GM18517 (cell line): Measurements from ENCODE around the gene POLR2M.

Experiments
- ATAC-seq: cut with Tn5 transposase; IDR thresholded peaks from one replicate; pipeline ENCODE4 v1.9.1; 2021; ENCODE audit warnings: mild to moderate bottlenecking, moderate library complexity; ENCODE audit not compliant: unreplicated experiment

The POLR2M gene

DNA sequence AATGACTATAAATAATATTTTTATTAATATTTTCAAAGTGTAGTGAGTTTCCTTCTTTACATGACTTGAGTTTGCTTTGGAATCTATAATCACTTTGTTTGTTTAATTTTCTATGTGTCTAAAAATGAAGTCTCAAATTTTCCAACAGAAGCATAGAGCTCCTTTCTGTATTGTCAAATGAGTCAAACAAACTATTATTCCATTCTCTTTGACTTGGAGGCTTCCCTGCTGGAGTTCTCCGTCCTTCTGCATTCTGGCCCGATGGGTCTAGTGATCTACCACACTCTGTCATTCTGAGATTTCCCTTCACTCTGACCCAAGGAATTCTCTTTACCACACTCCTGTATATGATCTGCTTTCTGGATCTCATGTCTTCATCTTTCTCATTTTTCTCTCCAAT is 30.1 kb downstream of the POLR2M start:
- no peak for ATAC-seq

DNA sequence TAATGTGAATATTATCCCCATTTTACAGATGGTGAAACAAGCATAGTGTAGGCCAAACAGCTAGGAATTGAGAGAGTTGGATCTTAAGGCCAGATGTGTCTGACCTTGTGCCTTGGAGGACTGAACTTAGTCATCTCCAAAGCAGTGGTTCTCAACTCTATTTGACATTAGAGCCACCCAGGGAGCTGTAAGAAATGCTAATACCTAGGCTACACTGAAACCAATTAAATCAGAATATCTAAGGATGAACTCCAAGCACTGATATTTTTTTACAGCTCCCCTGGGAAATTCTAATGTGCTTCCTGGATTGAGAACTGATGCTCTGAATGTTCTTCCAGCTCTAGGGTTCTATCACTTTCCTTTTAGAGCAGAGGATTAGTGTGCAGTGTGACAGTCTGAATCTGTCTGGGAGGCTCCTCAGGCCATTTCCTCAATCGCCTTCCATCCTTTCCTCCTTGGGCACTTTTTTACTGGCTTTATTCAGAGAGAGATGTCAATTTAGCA is 32.3 kb downstream of the POLR2M start:
- ATAC-seq, result no peak

DNA sequence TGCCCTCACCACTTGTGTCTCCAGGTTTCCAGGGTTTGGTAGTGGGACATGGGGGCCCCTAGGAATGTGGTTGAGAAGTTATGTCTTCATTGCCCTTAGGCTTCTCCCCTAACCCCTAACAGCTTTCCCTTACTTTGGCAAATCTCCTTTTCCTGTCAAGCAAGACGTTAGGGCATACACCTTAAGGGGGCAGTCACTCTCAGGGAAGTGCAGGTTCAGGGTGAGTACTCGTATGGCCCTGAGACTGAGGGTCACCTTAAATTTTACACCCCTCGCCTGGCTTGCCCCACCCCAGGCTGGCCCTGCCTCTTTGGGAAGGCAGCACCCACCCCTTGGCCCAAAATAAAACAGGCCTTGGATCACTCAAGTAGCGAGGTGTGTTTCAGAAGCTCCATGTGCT is 33.5 kb downstream of the POLR2M start:
- ATAC-seq, result no peak

DNA sequence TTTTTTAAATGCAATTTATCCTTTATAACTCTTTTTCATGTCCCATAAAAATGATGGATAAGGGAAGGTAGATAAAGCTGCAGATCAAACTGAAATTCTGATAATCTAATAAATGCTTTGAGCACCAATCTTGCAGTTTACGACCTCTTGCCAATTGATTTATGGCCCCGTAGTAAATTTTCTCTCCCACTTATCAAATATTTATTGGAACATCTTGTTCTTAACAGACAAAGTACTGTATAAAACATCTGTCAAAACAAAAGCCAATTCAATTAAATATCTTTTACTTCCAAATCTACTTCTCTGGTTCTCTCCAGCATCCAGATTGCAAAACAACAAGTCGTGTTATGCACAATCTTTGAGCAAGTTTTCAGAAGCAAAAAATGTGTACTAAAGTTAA is 34.6 kb downstream of the POLR2M start:
- no peak for ATAC-seq

DNA sequence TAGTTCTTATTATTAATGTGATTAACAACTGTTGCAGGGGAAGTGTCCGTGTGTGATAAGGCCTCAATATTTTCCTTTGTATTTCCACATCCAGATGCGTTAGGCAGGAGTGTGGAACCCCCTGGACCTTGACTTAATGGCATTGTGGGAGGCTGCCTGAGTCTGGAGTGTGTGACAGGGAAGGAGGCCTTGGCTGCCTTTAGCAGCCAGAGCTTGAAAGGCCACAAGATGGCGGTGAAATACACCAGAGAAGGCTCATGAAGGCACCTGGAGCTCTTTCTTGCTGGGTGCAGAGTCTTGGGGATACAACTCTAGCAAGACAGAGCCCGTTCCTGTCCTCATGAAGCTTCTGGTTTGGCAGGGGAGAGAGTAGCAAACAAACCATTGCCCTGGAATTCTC is 36.9 kb downstream of the POLR2M start:
- ATAC-seq, result no peak

DNA sequence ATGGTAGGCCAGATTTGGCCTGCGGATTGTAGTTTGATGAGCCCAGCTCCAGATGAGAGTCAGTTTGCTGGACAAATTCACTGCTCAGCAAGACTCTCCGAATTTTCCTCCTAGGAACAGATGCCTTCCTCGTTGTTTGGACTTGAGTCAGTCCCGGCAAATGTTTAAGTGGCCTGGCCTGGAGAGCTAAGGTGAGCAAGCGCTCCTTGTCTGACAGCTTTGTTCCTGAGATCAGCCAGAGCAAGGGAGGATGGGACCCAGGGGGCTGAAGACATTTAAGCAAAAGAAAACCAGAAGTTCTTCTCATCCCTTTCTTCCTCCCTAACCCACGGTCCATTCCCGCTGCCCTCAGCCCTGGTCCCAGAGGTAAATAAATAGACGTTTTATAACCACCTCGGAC is 40.3 kb downstream of the POLR2M start:
- ATAC-seq, result no peak

DNA sequence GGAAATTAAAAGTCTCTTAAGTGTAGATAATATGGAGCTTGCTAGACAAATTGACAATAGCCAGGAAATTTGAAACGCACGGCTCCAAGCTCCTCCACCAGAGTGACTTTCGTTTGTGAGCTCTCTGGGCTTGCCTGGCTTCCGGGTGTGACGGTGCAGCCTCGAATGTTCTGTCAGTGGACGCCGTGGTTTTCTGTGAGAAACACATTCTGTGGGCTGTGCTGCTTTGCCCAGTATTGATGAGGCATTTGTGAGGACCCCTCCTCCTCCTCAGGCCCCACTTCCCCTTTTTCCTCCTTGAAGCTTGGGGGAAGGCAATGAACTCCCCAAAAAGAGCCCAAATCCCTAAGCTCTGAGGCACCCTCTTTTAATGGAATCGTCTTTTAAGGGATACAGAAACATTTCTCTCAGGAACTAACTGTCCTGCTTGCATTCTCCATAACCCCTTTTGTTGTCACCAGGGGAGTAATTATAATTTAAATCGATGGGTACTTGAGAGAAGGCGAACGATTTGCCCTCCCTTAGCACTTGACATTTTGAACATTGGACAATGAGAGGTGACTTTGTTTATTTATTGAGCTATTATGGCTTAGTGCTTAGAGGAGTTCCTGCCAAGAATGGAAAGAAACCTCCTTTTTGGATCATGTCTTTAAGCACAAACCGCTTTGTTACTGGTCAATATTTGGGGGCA is 40.8 kb downstream of the POLR2M start:
- ATAC-seq, result no peak

DNA sequence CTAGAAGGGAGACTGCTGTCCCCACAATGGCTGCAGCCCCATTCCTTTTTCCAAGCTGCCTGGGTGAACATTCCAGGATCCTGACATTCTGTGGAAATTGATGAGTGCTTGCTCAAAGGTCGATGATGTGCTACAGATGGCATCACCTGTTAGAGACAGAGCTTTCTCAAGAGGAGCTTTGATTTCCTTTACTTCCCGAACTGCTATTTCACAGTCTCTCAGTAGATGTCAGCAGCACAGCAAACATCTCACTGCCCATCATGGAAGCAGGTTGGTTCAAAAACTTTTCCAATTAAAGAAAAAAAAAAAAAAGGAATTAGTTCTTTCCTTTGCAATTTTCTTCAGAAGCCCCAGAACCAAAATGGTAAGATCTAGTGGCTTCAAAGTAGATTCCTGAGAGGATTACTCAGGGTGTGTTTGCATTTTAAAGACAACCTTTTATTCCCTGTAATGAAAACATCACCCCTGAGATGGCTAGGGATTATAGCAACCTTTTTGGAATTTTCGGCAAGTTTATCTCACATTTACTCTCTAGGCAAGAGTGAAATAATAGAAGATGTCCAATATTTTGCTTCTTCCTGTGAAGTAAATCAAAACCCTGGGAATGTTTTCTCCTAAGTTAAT is 44.8 kb downstream of the POLR2M start:
- ATAC-seq, result no peak

DNA sequence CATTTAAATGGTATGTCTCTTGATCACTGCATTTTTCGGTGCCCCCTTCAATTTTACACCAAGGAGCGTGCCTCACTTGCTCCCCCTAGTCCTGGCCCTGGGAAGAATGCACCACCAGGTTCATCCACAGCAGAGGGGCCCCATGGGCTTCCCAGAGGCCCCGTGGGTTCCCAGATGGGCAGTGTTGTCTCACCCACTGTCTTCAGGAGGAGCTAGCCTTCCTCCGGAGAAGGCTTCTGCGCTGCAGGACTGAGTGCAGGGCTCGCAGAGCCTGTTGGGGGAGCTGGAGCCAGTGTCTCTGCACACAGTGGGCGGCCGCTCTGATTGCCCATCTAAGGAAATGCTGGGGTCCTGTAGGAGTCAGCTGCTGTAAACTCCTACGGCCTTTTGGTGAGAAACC is 45.9 kb downstream of the POLR2M start:
- ATAC-seq, result no peak

DNA sequence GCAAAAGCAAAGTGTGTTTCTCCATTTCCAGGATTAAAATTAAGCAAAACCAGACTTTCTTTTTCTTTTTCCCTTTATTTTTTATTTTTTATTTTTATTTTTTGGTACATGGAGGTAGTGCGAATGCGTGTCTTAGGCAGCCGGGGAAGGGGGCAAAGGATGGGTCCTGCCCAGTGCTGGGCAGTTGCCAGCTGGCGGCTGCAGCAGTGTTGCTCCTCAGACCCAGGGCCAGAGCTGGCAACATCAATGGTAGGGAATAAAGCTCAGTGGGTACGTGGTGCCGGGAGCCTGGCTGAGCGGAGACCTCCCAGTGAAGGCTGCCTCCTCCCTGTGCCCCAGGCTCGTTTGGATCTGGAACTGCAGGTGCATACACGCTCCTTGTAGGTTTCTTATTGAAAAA is 46.3 kb downstream of the POLR2M start:
- no peak for ATAC-seq

DNA sequence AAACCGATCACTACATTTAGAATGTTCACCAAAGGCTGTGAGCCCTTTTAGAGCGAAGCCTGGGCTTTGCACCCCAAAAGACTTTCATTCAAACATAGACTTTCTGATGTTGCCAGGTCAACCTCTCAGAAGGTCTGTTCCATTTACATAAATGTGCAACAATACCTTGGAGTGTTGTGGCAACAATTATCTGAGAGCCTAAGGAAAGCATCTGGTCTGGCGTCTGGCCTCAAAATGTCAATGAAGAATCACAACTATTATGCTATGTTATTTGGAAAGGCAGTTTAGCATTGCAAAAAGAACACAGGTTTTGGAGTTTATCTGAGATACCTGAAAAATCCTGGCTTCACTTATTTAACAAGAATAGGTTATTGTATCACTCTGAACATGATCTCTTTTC is 50.0 kb downstream of the POLR2M start:
- no peak for ATAC-seq

DNA sequence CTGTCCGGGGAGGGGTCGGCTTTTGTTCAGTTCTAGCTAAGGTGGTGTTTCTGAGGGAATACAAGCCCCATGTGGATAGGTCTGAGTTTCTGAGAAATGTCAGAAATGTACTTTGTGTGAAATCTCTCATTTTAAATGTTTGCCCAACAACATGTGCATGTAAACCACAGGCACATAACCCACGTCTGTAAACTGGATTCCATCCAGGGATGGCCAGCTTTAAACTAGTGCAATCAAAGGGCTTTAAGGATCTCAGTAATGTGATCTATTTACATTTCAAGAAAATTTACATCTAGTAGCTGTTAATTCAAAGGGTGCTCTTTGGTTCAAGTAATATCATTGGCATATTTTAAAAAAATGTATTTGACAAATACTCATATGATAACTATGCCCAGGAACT is 52.0 kb downstream of the POLR2M start:
- no peak for ATAC-seq

DNA sequence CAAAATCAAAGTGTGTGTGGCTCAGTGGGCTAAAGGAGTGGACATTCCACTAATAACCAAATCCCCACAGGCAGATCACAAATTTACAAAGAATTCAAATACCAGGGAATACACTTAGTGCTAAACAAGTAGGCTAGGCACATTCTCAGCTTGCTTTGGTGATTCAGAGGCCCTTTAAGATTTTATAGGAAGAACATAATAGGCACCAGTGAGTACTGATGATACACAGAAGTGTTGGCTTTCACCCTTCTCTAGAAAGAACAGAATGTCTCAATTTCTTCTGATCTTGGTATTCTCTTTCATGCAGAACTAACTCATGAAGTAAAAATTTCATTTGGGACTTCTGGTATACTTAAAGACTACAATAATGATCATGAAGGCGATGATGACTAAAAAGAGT is 55.0 kb downstream of the POLR2M start:
- no peak for ATAC-seq

DNA sequence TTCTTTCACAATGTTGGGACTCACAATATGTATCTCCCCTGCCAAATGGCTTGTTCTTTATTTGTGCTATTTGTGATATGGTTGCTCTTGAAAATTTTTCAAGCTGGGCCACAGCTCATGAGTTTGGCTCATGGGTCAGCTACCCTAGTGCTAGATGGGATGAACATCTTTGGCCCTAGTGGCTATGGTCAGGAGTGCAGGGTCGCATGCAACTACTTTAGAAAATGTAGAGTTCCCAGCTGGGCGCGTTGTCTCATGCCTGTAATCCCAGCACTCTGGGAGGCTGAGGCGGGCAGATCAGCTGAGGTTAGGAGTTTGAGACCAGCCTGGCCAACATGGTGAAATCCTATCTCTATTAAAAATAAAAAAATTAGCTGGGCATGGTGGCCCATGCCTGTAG is 55.8 kb downstream of the POLR2M start:
- no peak for ATAC-seq

DNA sequence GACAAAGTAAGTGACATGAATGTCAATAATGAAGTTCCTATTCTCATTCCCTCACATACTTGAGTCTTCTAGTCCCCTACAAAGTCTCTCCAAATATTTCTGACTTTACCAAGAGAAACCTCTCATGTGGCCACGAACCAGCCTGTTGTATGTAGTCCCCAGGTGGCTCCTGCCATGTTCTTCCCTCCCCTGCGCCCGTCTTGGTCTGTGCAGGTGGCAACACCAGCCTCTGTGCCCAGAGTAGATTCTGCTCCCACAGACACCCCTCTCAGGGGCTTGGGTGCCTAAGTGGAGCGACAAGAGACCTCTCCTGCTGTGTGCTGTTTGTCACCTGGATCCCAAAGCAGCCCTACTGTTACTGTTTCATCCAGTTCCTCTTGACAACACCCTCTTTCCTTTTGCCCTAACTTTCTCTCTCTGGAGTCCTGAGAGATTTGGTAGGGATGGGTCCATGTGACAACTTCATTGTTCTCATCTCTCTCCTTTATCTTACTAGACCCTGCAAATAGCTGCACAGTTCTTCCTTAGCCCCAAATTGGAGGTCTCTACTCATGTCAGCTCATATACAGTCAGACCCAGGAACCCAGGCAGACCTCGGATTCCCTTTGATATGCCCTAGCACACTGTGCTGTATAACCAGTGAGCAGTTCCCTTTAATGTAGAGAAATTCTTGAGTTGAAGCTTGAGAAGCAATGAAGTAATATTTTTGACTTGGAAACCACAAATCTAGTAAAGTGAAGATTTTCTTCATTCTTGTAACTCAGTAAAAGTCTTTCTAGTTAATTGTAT is 56.9 kb downstream of the POLR2M start:
- no peak for ATAC-seq
